ENCODE measurements around the gene GPC1. TPM values are rescaled to one million over a fixed set of nuclear protein-coding genes. Genes with fewer than 3 reads are reported as not detected.

Gene GPC1
- total and polyA plus RNA-seq, 2 donors (not counting 1 experiment from before 2014, with no cell fraction given), result 1.2 to 3.3 TPM

DNA sequence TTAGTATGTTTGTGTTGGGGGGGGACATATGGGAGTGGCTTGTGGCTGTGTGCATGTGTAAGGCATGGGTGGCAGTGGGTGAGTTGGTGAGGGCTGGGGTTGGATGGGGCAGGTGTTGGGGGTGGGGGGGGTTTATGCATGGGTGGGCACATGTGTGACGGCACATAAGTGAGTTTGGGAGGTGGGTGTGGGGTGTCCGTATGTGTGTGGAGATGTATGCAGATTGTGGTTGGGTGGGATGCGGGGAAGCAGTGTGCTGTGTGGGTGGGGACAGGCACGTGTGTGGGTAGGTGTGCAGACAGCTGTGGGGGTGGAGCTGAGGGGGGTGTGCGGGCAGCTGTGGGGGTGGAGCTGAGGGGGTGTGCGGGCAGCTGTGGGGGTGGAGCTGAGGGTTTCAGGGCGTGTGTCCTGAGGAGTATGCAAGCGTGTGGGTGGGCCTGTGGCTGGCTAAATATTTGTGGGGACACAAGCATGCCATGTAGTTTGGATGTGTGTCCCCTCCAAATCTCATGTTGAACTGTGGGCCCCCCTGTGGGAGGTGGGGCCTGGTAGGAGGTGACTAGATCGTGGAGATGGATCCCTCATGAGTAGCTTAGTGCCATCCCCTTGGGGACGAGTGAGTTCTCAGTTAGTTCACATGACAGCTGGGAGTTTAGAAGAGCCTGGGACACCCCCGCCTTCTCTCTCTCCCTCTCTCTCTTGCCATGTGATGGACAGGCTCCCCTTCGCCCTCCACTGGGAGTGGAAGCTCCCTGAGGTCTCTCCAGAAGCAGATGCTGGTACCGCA, 62.9 kb downstream of the GPC1 start:
- H3K4me2 ChIP-seq (replicated peaks; ENCODE audit: low read depth, low read length, poor library complexity, severe bottlenecking), result no peak overlapping the region
- H4K20me1 ChIP-seq (ENCODE audit: control insufficient read depth, insufficient read depth, low read length, poor library complexity, severe bottlenecking), result no peaks in the 10 kb centered on the region
- peaks cover 0 to 18% of the 10 kb centered on the region in 2 experiments for H3K36me3 ChIP-seq (replicated peaks in 1 of 2; ENCODE audit: control extremely low read depth in 1 of 2, control insufficient read depth in 1 of 2, extremely low read depth in 1 of 2, insufficient read depth in 2 of 2, low read length in 1 of 2)
- ATAC-seq (ENCODE audit: low read depth) (no peak), DNase-seq (no peak)
- H3K9me3 ChIP-seq (ENCODE audit: control extremely low read depth in 1 of 3, control insufficient read depth in 2 of 3, insufficient read depth in 1 of 3, low read length in 2 of 3), result peaks cover 0 to 13% (median 2%) of the 10 kb centered on the region in 3 donors
- Mint-ChIP-seq H3K27ac (no peak overlapping the region), H3K4me1 (no peaks in the 10 kb centered on the region), H3K9me3 (ENCODE audit: insufficient read depth) (peaks cover 3% of the 10 kb centered on the region), H3K4me3 (no peak overlapping the region), H3K27me3 (no peaks in the 10 kb centered on the region)
- no peak for TF ChIP-seq EZH2 (IDR thresholded peaks at IDR 0.05; ENCODE audit: borderline replicate concordance, insufficient read depth, low read depth, low read length, poor library complexity, severe bottlenecking)
- TF ChIP-seq, protein P1, sequence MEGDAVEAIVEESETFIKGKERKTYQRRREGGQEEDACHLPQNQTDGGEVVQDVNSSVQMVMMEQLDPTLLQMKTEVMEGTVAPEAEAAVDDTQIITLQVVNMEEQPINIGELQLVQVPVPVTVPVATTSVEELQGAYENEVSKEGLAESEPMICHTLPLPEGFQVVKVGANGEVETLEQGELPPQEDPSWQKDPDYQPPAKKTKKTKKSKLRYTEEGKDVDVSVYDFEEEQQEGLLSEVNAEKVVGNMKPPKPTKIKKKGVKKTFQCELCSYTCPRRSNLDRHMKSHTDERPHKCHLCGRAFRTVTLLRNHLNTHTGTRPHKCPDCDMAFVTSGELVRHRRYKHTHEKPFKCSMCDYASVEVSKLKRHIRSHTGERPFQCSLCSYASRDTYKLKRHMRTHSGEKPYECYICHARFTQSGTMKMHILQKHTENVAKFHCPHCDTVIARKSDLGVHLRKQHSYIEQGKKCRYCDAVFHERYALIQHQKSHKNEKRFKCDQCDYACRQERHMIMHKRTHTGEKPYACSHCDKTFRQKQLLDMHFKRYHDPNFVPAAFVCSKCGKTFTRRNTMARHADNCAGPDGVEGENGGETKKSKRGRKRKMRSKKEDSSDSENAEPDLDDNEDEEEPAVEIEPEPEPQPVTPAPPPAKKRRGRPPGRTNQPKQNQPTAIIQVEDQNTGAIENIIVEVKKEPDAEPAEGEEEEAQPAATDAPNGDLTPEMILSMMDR (IDR thresholded peaks at IDR 0.05), result no peak
- H3K79me2 ChIP-seq (ENCODE audit: control insufficient read depth, insufficient read depth, low read length), result no peaks in the 10 kb centered on the region
- ChIA-PET CTCF (no interaction called here), POLR2A (no interaction called here)
- 76% methylated on average over 10 of the region's 13 CpGs for WGBS (ENCODE audit: insufficient coverage)
- no peaks in the 10 kb centered on the region for H3K27me3 ChIP-seq (replicated peaks in 1 of 4; ENCODE audit: control extremely low read depth in 1 of 4, control insufficient read depth in 3 of 4, insufficient read depth in 4 of 4, low read length in 3 of 4)
- H3K4me3 ChIP-seq (ENCODE audit: control extremely low read depth in 1 of 5, extremely low read depth in 1 of 5, insufficient read depth in 1 of 5, low read depth in 2 of 5, low read length in 4 of 5), result no peak overlapping the region
- intact Hi-C loops (cut with micrococcal nuclease), result no loop called here
- no peak overlapping the region for H3K27ac ChIP-seq (ENCODE audit: low read length in 2 of 2)
- H3K4me1 ChIP-seq (ENCODE audit: control insufficient read depth in 2 of 2, insufficient read depth in 2 of 2, low read length in 2 of 2), result peaks cover 0 to 6% of the 10 kb centered on the region in 2 donors
- no peak overlapping the region for H3K9ac ChIP-seq (ENCODE audit: low read length)
- H2AFZ ChIP-seq (ENCODE audit: insufficient read depth, low read depth, low read length, poor library complexity, severe bottlenecking), result no peak overlapping the region

DNA sequence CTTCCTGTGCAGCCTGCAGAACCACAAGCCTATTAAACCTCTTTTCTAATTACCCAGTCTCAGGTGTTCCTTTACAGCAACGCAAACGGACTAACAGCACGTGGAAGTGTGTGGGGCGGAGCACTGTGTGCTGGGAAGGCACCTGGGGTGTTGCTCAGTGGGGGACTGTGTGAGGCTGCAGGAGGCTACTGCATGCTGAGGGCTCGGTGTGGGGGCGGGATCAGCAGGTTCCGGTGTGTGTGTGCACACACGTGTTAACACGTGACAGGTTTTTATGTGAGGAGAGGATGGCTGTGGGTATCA, 63.4 kb downstream of the GPC1 start:
- H3K27ac Mint-ChIP-seq, result no peak overlapping the region
- Histone ChIP-seq H3K4me2 (replicated peaks; ENCODE audit: low read depth, low read length, poor library complexity, severe bottlenecking) (no peak overlapping the region), H3K27me3 (replicated peaks in 1 of 4; ENCODE audit: control extremely low read depth in 1 of 4, control insufficient read depth in 3 of 4, insufficient read depth in 4 of 4, low read length in 3 of 4) (no peaks in the 10 kb centered on the region), H3K4me3 (ENCODE audit: control extremely low read depth in 1 of 5, extremely low read depth in 1 of 5, insufficient read depth in 1 of 5, low read depth in 2 of 5, low read length in 4 of 5) (no peak overlapping the region), H3K9me3 (ENCODE audit: control extremely low read depth in 1 of 3, control insufficient read depth in 2 of 3, insufficient read depth in 1 of 3, low read length in 2 of 3) (peaks cover 0 to 7% (median 0%) of the 10 kb centered on the region in 3 donors), H3K9ac (ENCODE audit: low read length) (no peak overlapping the region), H3K4me1 (ENCODE audit: control insufficient read depth in 2 of 2, insufficient read depth in 2 of 2, low read length in 2 of 2) (peaks cover 0 to 6% of the 10 kb centered on the region in 2 donors), H3K27ac (ENCODE audit: low read length in 2 of 2) (no peak overlapping the region), H3K36me3 (replicated peaks in 1 of 2; ENCODE audit: control extremely low read depth in 1 of 2, control insufficient read depth in 1 of 2, extremely low read depth in 1 of 2, insufficient read depth in 2 of 2, low read length in 1 of 2) (peaks cover 0 to 18% of the 10 kb centered on the region in 2 experiments), H4K20me1 (ENCODE audit: control insufficient read depth, insufficient read depth, low read length, poor library complexity, severe bottlenecking) (no peaks in the 10 kb centered on the region), H2AFZ (ENCODE audit: insufficient read depth, low read depth, low read length, poor library complexity, severe bottlenecking) (no peak overlapping the region), H3K79me2 (ENCODE audit: control insufficient read depth, insufficient read depth, low read length) (no peaks in the 10 kb centered on the region)
- ATAC-seq (ENCODE audit: low read depth) (no peak), DNase-seq (no peak)
- intact Hi-C loops (cut with micrococcal nuclease), result no loop called here
- no peak for TF ChIP-seq EZH2 (IDR thresholded peaks at IDR 0.05; ENCODE audit: borderline replicate concordance, insufficient read depth, low read depth, low read length, poor library complexity, severe bottlenecking)
- ChIA-PET CTCF (no interaction called here), POLR2A (no interaction called here)
- H3K4me3 Mint-ChIP-seq, result no peak overlapping the region
- H3K4me1 Mint-ChIP-seq, result no peaks in the 10 kb centered on the region
- WGBS (ENCODE audit: insufficient coverage), result 97% methylated on average over 9 of the region's 9 CpGs
- no peaks in the 10 kb centered on the region for H3K27me3 Mint-ChIP-seq
- H3K9me3 Mint-ChIP-seq (ENCODE audit: insufficient read depth), result no peaks in the 10 kb centered on the region
